GM23248 (cell line): ENCODE results near the gene ZDHHC20.

Source experiments
- EZH2 ChIP-seq: fragments of 200-600 bp; sonication (generic); IDR thresholded peaks from 2 replicates; pipeline ENCODE4 v1.6.1; 2018; ENCODE audit warnings: antibody characterized with exemption, mild to moderate bottlenecking; ENCODE audit not compliant: insufficient read depth, poor library complexity, severe bottlenecking
- EZH2phosphoT487 ChIP-seq: fragments of 200-600 bp; sonication (generic); IDR thresholded peaks from 2 replicates; pipeline ENCODE4 v1.6.1; 2018; ENCODE audit warnings: antibody characterized with exemption, moderate library complexity, mild to moderate bottlenecking, low read depth; ENCODE audit not compliant: insufficient read depth

GRCh38 chr13:21371011-21371410 is 88.1 kb downstream of the ZDHHC20 start:
- no peak for TF ChIP-seq EZH2
- TF ChIP-seq EZH2phosphoT487: no peak
